WTC11 (cell line): ENCODE measurements around the gene TUBB4B. TPM values are rescaled to one million over a fixed set of nuclear protein-coding genes. Genes with fewer than 3 reads are reported as not detected.

Experiments used
- ATAC-seq: fragments of 200-7000 bp; cut with Tn5 transposase; 2 replicates; pipeline ENCODE4 v1.10.0; 2021; ENCODE audit warnings: mild to moderate bottlenecking, moderate library complexity
- CTCF ChIA-PET: fragments of 300-600 bp; sonication (Branson Sonifier 250); formaldehyde crosslinking; loops from one replicate; lab custom pipeline; 2021; ENCODE audit warnings: antibody characterized with exemption; lab: Charles Lee
- POLR2A ChIA-PET: fragments of 350-600 bp; sonication (Branson Sonifier 250); formaldehyde crosslinking; loops from one replicate; lab custom pipeline; 2021; ENCODE audit warnings: antibody characterized with exemption; lab: Charles Lee
- DNase-seq: peaks from one replicate; pipeline ENCODE4 v3.0.0; 2021; ENCODE audit warnings: low spot score
- H3K27ac Mint-ChIP-seq: 2 replicates; pipeline ENCODE4 v1.8.0; 2021; ENCODE audit warnings: mixed read lengths
- H3K27me3 Mint-ChIP-seq: 2 replicates; pipeline ENCODE4 v1.8.0; 2021; ENCODE audit warnings: low read depth, mild to moderate bottlenecking, moderate library complexity, mixed read lengths
- H3K36me3 Mint-ChIP-seq: 2 replicates; pipeline ENCODE4 v1.8.0; 2021; ENCODE audit warnings: mixed read lengths
- H3K4me1 Mint-ChIP-seq: 2 replicates; pipeline ENCODE4 v1.8.0; 2022; ENCODE audit warnings: mixed read lengths
- H3K4me3 Mint-ChIP-seq: 2 replicates; pipeline ENCODE4 v1.8.0; 2021; ENCODE audit warnings: mild to moderate bottlenecking, moderate library complexity, mixed read lengths
- H3K9me3 Mint-ChIP-seq: 2 replicates; pipeline ENCODE4 v1.8.0; 2021; ENCODE audit warnings: mixed read lengths
- AFF4 ChIP-seq: sonication (generic); formaldehyde crosslinking; IDR thresholded peaks from 2 replicates; pipeline ENCODE4 v1.8.1; 2023; ENCODE audit warnings: mild to moderate bottlenecking, missing genetic modification reagents, borderline replicate concordance
- ATF2 ChIP-seq: sonication (generic); formaldehyde crosslinking; IDR thresholded peaks from 2 replicates; pipeline ENCODE4 v1.8.1; 2022; ENCODE audit warnings: low read depth, missing genetic modification reagents, borderline replicate concordance
- CREM ChIP-seq: sonication (generic); formaldehyde crosslinking; IDR thresholded peaks from 2 replicates; pipeline ENCODE4 v1.8.1; 2022; ENCODE audit warnings: mild to moderate bottlenecking, missing genetic modification reagents, moderate library complexity
- GRHL2 ChIP-seq: fragments of 250-450 bp; sonication (Bioruptor Pico); IDR thresholded peaks from 2 replicates; pipeline ENCODE4 v1.8.0; 2022; ENCODE audit warnings: mild to moderate bottlenecking, moderate library complexity; ENCODE audit not compliant: insufficient replicate concordance, severe bottlenecking
- JUN ChIP-seq: sonication (generic); formaldehyde crosslinking; IDR thresholded peaks from 2 replicates; pipeline ENCODE4 v1.8.0; 2023; ENCODE audit warnings: mild to moderate bottlenecking, missing genetic modification reagents
- MXD4 ChIP-seq: fragments of 250-450 bp; sonication (Bioruptor Pico); IDR thresholded peaks from 2 replicates; pipeline ENCODE4 v1.8.0; 2021; ENCODE audit warnings: mild to moderate bottlenecking, moderate library complexity, borderline replicate concordance
- NR1H2 ChIP-seq: sonication (generic); formaldehyde crosslinking; IDR thresholded peaks from 2 replicates; pipeline ENCODE4 v1.9.0; 2021; ENCODE audit warnings: mild to moderate bottlenecking, moderate library complexity, missing genetic modification reagents
- PRRX2 ChIP-seq: fragments of 250-450 bp; sonication (Bioruptor Pico); IDR thresholded peaks from 2 replicates; pipeline ENCODE4 v1.8.0; 2021; ENCODE audit warnings: mild to moderate bottlenecking
- STAT6 ChIP-seq: sonication (generic); formaldehyde crosslinking; conservative IDR thresholded peaks from 2 replicates; pipeline ENCODE4 v1.8.1; 2023; ENCODE audit warnings: mild to moderate bottlenecking, low read depth, missing genetic modification reagents, moderate library complexity
- ZBTB43 ChIP-seq: sonication (generic); formaldehyde crosslinking; IDR thresholded peaks from 2 replicates; pipeline ENCODE4 v1.8.1; 2023; ENCODE audit warnings: mild to moderate bottlenecking, missing genetic modification reagents
- ZNF317 ChIP-seq: sonication (generic); formaldehyde crosslinking; IDR thresholded peaks from 2 replicates; pipeline ENCODE4 v1.8.1; 2023; ENCODE audit warnings: low read depth, mild to moderate bottlenecking, moderate library complexity, missing genetic modification reagents, borderline replicate concordance
- total RNA-seq: library from RNA; stranded (reverse); gene quantifications from 3 replicates; pipeline ENCODE4 v1.2.3, GENCODE V29; 2021
- TF ChIP-seq, protein P1 (sequence below): sonication (generic); formaldehyde crosslinking; IDR thresholded peaks from 2 replicates; pipeline ENCODE4 v1.8.1; 2023; ENCODE audit warnings: mild to moderate bottlenecking, missing genetic modification reagents, moderate library complexity
- TF ChIP-seq, protein P2 (sequence below): sonication (generic); formaldehyde crosslinking; IDR thresholded peaks from 2 replicates; pipeline ENCODE4 v1.8.0; 2023; ENCODE audit warnings: missing genetic modification reagents, mild to moderate bottlenecking, borderline replicate concordance
- TF ChIP-seq, protein P3 (sequence below): sonication (generic); formaldehyde crosslinking; IDR thresholded peaks from 2 replicates; pipeline ENCODE4 v1.8.0; 2022; ENCODE audit warnings: missing genetic modification reagents

The TUBB4B gene
- total RNA-seq, 1 experiment from 2014 or later = 375 TPM

DNA sequence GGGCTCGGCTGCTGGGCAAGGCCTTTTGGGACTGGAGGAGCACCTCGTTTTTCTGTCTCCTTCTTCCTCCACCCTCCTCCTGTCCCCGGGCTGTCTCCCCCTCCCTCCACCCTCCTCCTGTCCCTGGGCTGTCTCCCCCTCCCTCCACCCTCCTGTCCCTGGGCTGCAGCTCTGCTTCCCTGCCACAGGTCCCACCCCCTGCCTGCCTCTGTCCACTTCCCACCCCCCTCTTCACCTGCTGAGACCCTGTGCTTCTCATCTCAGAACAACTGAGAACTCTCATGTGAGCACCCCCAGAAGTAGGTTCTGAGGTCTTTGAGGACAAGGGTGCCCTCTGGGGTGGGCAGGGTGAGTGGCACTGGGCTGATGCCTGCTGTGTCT lies 30.6 kb downstream of the TUBB4B start (continued):
- no peak for TF ChIP-seq STAT6 (CRISPR knock-in tag)
- TF ChIP-seq MXD4 (CRISPR knock-in tag) = no peak
- no peak for TF ChIP-seq CREM
- no peak for TF ChIP-seq GRHL2 (CRISPR knock-in tag)
- no peak for TF ChIP-seq PRRX2 (CRISPR knock-in tag)
- TF ChIP-seq ZBTB43 = no peak
- TF ChIP-seq ATF2 (CRISPR knock-in tag) = no peak
- TF ChIP-seq JUN (CRISPR knock-in tag) = no peak
- TF ChIP-seq AFF4 (CRISPR knock-in tag) = no peak

DNA sequence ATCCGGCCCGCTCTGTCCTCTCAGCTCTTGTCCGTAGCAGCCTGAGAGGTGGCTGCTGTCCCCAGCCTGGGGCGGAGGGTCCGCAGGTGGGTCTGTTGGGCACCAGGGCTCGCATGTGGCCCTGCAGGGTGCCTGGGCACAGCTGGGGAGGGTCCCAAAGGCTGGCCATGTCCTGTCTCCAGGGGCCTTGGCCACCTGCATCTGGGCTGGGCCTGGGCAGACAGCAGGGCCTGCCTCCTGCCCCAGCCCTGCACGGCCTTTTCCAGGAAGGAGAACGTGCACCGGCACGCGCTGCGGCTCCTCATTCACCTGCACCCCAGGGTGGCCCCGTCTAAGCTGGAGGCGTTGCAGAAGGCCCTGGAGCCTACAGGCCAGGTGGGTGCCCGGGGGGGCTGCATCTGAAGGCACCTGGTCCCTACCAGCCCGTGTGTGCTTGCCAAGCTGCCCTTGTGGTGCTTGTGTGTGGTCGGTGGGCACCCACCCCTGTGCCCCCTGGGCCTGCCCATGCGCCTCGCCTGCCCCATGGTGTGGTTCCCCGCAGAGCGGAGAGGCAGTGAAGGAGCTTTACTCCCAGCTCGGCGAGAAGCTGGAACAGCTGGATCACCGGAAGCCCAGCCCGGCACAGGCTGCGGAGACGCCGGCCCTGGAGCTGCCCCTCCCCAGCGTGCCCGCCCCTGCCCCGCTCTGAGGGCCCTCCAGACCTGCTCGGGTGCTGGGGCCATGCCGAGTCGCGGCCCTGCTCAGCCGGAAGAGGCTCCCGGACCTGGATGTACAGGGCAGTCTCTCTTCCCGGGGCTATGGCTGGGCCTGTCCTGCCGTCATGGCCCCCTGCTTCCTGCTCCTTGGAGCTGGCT lies 31.4 kb downstream of the TUBB4B start:
- Mint-ChIP-seq H3K4me1 (peaks cover 25% of the 10 kb centered on the region), H3K9me3 (no peaks in the 10 kb centered on the region), H3K4me3 (no peak overlapping the region), H3K27ac (no peak overlapping the region), H3K27me3 (no peaks in the 10 kb centered on the region), H3K36me3 (peaks cover 19% of the 10 kb centered on the region)
- DNase-seq (no peak), ATAC-seq (no peak)
- ChIA-PET CTCF (interaction anchor here (0.9 to 4.4 kb wide), 7 partner anchors 9 to 38 kb away, joined by 3 to 28 read pairs (median 3); partner anchors contain the start of gene NRARP), POLR2A (interaction anchor here (0.6 to 1.1 kb wide), 2 partner anchors 14 to 32 kb away, joined by 3 to 4 read pairs; partner anchors contain the start of gene TUBB4B)
- no peak for TF ChIP-seq GRHL2 (CRISPR knock-in tag)
- TF ChIP-seq, protein P1, sequence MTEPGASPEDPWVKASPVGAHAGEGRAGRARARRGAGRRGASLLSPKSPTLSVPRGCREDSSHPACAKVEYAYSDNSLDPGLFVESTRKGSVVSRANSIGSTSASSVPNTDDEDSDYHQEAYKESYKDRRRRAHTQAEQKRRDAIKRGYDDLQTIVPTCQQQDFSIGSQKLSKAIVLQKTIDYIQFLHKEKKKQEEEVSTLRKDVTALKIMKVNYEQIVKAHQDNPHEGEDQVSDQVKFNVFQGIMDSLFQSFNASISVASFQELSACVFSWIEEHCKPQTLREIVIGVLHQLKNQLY (CRISPR knock-in tag) = no peak
- TF ChIP-seq, protein P2, sequence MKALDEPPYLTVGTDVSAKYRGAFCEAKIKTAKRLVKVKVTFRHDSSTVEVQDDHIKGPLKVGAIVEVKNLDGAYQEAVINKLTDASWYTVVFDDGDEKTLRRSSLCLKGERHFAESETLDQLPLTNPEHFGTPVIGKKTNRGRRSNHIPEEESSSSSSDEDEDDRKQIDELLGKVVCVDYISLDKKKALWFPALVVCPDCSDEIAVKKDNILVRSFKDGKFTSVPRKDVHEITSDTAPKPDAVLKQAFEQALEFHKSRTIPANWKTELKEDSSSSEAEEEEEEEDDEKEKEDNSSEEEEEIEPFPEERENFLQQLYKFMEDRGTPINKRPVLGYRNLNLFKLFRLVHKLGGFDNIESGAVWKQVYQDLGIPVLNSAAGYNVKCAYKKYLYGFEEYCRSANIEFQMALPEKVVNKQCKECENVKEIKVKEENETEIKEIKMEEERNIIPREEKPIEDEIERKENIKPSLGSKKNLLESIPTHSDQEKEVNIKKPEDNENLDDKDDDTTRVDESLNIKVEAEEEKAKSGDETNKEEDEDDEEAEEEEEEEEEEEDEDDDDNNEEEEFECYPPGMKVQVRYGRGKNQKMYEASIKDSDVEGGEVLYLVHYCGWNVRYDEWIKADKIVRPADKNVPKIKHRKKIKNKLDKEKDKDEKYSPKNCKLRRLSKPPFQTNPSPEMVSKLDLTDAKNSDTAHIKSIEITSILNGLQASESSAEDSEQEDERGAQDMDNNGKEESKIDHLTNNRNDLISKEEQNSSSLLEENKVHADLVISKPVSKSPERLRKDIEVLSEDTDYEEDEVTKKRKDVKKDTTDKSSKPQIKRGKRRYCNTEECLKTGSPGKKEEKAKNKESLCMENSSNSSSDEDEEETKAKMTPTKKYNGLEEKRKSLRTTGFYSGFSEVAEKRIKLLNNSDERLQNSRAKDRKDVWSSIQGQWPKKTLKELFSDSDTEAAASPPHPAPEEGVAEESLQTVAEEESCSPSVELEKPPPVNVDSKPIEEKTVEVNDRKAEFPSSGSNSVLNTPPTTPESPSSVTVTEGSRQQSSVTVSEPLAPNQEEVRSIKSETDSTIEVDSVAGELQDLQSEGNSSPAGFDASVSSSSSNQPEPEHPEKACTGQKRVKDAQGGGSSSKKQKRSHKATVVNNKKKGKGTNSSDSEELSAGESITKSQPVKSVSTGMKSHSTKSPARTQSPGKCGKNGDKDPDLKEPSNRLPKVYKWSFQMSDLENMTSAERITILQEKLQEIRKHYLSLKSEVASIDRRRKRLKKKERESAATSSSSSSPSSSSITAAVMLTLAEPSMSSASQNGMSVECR = no peak
- no peak for TF ChIP-seq NR1H2 (CRISPR knock-in tag)
- no peak for TF ChIP-seq ZNF317
- TF ChIP-seq, protein P3, sequence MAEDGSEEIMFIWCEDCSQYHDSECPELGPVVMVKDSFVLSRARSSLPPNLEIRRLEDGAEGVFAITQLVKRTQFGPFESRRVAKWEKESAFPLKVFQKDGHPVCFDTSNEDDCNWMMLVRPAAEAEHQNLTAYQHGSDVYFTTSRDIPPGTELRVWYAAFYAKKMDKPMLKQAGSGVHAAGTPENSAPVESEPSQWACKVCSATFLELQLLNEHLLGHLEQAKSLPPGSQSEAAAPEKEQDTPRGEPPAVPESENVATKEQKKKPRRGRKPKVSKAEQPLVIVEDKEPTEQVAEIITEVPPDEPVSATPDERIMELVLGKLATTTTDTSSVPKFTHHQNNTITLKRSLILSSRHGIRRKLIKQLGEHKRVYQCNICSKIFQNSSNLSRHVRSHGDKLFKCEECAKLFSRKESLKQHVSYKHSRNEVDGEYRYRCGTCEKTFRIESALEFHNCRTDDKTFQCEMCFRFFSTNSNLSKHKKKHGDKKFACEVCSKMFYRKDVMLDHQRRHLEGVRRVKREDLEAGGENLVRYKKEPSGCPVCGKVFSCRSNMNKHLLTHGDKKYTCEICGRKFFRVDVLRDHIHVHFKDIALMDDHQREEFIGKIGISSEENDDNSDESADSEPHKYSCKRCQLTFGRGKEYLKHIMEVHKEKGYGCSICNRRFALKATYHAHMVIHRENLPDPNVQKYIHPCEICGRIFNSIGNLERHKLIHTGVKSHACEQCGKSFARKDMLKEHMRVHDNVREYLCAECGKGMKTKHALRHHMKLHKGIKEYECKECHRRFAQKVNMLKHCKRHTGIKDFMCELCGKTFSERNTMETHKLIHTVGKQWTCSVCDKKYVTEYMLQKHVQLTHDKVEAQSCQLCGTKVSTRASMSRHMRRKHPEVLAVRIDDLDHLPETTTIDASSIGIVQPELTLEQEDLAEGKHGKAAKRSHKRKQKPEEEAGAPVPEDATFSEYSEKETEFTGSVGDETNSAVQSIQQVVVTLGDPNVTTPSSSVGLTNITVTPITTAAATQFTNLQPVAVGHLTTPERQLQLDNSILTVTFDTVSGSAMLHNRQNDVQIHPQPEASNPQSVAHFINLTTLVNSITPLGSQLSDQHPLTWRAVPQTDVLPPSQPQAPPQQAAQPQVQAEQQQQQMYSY = no peak
- TF ChIP-seq CREM = no peak
- TF ChIP-seq MXD4 (CRISPR knock-in tag) = no peak
